HG03060 (cell line): ENCODE measurements around the gene ACOXL.

Experiments
- ATAC-seq: cut with Tn5 transposase; IDR thresholded peaks from one replicate; pipeline ENCODE4 v1.9.1; 2021; ENCODE audit warnings: low read depth, moderate number of reproducible peaks; ENCODE audit not compliant: unreplicated experiment

The ACOXL gene

DNA sequence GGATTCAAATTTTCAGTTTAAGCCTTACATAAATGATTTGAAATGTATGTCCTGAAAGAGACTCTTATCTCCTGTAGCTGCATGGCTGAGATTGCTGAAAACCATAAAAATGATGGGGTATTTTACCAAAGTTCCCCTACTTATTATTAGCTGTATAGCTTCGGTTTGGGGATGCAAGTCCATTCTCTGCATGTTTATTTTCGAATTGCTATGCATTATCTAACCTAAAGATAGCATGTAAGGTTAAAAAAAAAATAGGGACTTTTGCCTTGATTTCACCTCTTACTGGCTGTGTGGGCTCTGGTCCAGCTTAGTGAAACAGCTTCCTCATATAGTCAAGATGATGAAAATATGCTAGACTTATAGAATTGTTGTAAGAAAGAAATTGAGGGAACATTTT lies 14.0 kb upstream of the ACOXL start:
- no peak for ATAC-seq

GRCh38 chr2:110718990-110719389 lies 13.4 kb upstream of the ACOXL start:
- no peak for ATAC-seq

DNA sequence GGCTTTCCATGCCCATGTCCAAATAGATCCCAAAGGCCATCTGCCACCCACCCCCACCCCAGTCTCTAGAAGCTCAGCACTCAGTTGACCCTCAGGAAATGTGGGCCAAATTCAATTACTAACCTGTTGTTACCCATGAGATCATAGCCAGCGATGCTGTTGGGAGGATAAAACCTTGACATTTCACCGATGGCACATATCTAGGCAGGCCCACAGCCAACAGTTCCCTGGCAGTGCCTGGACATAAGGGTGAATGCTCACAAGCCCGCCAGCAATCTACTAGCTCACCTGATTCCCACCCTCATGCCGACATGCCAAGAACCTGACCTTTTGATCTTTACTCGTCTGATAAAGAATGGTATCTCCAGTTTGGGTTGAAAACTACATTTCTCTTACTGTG lies 11.8 kb upstream of the ACOXL start:
- no peak for ATAC-seq

DNA sequence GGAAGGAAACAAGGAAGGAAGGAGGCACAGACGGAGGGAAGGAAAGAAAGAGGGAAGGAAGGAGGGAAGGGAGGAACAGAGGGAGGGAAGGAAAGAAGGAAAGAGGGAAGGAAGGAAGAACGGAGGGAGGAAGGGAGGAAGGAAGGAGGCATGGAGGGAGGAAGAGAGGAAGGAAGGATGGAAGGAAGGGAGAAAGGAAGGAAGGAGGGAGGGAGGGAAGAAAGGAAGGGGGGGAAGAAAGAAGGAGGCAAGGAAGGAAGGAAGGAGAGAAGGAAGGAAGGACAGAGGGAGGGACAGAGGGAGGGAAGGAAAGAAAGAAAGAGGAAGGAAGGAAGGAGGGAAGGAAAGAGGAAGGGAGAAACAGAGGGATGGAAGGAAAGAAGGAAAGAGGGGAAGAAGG lies 7.6 kb upstream of the ACOXL start:
- ATAC-seq = no peak

GRCh38 chr2:110725370-110725769 lies 7.0 kb upstream of the ACOXL start:
- no peak for ATAC-seq

GRCh38 chr2:110725859-110726258 lies 6.5 kb upstream of the ACOXL start:
- ATAC-seq = no peak

DNA sequence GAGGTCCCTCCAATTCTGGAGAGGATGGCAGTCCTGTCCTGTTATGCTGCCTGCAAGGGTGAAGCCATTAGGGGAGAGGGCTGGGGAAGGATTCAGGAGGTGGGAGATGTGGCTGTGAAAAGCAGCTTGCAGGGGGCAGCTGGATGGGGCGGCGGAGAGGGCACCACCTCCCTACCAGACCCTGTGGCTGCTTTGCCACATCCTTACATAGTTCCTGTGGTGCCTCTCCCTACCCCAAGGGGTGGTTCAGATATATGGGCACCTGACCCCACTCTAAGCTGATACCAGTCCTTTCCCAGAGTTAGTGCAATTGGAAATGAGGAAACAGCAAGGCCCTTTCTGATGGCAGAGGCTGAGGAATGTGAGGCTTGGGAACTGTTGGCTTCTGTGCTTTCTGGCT lies 6.1 kb upstream of the ACOXL start:
- no peak for ATAC-seq

DNA sequence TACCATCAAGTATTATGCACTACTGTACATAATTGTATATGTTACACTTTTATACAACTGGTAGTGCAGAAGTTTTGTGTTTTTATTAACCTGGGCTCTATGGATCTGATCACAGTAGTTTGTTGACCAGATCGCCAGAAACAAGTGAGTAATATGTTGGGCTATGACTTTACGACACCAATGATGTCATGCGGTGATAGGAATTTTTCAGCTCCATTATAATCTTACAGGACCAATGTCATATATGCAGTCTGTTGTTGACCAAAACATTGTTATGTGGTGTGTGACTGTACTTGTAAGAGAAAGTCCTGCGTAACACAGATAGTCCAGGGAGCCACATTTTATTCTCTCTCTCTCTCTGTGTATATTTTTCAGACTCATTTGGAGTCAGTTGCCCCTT lies 4.5 kb upstream of the ACOXL start:
- ATAC-seq = no peak

DNA sequence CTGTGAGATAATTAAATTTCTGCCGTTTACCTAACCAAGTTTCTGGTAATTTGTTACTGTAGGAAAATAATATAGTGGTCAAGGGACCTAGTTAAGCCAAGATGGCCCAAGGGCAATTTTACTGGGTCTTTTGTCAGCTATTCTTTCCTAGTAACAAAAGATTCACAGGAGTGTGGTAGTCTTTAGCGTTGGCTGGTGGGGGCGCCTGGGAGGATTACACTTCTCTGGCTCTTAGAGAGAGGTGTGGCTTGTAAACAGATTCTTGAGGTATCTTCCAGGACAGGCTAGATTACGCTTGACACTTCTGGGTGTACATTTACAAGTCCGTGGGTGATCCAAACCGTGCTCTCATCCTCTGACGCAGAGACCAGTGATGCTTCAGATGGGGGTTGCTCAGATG lies 3.3 kb upstream of the ACOXL start:
- ATAC-seq = no peak

DNA sequence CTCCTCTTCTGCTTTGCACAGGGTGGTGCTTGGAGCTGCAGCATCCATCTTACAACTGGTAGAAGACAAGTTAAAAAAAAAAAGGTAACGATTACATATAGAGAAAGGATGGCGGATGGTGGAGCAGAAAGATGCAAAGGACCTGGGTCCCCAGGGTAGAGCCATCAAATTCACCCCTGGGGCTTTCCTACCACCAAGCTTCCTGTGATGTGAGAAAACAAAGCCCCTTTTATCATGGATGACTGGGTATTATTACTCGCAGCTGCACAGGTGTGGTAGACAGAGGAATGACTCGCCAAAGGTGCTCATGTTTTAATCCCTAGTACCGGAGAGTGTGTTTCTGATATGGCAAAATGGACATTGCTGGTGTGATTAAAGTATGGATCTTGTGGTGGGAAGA lies 1.3 kb upstream of the ACOXL start:
- no peak for ATAC-seq

DNA sequence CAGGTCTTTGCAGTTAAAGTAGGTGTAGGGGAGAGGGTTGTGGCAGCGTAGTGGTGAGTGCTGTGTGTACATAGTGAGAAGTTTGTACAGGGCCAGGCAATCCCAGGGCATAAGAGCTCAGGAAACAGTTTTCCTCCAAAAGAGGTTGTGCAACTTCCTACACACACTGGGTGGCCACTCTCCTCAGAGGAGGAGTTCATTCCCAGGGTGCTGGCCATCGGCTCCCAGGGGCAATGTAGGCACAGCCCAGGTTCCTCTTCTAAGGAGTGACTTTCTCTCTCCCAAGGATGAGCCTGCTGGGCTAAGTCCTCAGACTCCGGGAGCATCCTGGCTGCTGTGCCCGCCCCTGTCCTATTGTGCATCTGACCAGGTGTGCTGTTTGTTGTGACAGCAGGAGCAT lies 3.0 kb downstream of the ACOXL start:
- ATAC-seq = no peak

GRCh38 chr2:110737783-110738182 lies 5.4 kb downstream of the ACOXL start:
- no peak for ATAC-seq

DNA sequence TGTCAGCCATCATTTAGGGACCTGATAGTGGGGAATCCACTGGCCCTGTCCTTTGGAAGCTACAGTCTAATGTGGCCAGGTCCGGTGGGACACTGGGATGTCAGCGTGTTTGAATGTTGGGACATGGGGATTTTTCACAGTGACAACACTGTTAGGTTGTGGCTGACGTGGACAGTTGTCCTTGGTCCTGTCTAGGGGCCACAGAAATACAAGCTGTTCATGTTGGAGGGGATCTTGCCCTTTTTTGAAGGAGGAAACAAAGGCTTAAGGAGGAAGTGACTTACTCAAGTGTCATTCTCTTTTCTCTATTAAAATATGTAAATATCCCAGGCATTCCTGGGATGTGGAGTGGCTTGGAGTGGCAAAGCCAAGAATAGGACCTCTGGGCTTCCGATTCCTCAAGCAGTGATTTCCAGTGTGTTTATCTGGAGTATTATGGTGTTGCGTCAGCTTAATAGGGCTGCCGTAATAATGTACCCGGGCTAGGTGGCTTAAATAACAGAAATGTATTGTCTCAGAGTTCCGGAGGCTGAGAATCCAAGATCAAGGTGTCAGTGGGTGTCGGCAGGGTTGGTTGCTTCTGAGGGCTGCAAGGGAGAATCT lies 8.5 kb downstream of the ACOXL start:
- ATAC-seq = no peak

DNA sequence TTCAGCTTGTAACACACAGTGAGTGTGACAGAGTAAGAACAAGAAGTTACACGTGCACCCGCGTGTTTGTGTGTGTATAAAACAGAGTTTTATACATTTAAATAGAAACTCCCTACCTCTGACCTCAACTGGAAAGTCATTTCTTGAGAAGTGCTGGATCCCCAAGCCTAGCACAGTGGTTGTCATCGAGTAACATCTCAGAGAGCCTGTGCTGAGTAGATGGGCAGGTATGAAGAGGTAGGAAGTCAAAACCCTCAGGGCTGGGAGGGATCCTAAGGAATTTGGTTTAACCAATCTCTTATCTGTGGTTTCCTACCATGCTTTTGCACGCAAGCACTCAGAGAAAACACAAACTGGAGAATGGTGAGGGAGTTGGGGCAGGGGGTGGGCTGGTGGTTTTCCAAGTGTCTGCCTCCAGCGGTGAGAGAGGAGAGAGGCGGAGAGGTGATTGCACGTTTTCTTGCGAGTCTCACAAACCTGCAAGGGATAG lies 9.2 kb downstream of the ACOXL start:
- ATAC-seq = no peak

DNA sequence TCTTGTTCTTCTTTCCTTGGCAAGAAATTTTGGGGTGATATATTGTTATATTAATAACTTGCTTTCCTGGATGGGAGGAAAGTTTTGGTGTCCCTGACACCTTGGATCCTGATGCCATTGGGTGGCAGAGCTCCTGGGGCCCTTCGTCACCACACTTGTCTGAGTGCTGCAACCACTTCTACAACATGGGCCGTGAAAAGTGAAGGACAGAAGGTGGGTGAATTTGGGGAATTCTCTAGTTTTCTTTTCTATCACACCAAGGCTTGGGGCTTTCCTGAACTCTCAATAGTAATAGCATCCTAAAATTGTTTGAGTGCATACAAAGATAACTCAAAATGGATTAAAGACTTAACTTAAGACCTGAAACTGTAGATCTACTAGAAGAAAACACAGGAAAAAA lies 10.0 kb downstream of the ACOXL start:
- no peak for ATAC-seq

- ATAC-seq = no peak
These were observed 11.2 kb downstream of the ACOXL start for GRCh38 chr2:110743600-110743999.

DNA sequence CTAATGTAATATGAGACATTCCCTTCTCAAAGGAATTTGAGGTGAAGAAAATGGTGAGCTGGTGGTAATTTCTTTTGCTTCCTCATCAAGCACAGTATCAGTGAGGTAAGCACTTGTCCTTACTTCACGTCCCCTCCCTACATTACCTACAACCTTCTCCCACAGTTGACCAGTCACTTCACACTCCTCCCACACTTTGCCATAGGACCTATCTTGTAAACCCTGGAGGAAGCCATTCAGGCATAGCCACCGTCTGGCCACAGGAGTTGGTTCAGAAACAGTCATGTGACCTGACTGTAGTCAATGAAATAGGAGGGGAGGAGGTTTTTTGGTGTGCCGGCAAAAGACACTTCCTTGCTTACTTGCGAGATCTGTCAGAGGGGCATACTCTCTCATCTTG lies 12.1 kb downstream of the ACOXL start:
- ATAC-seq = no peak

- no peak for ATAC-seq
These were observed 12.7 kb downstream of the ACOXL start for GRCh38 chr2:110745048-110745447.

DNA sequence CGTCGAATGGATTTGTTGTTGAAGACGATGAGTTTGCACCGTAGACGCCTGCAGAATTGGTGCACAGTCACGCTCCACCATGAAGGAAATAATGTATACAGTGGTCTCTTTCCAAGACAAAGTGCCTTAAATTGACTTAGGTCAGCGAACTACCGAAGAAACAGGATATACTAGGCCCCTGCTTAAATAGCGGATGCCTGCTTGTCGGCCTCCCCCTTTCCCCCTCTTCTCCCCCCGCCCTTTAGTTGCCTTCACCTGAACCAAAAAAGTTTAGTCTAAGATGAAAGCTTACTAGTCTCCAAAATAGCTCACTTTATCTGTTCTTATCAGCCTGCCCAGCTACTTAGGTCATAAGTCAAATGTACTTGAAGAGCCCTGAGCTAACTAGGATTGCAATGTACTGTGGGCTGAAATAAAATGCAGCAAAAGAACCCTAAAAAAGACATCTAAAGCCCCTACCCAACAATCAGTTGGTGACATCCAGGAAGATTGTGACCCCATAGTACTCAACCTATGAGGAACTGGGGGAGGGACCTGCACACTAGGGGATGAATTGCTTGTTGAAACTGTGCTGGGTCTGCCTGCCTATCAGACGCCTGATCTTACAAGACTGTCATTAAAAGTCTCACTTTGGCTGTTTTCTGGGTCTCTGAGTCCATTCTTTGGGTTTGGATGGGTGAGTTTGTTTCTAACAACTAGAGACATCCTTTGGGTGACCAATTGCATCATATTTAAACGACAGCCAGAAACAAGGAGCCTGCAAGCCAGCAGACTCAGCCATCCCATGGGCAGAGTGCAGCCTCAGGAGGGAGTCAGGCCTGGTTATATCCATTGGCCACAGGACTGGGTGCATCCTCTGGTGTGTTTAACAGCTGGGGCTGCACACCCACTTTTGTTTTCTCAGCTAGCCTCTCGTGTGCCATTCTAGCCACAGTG lies 14.5 kb downstream of the ACOXL start:
- ATAC-seq = no peak

DNA sequence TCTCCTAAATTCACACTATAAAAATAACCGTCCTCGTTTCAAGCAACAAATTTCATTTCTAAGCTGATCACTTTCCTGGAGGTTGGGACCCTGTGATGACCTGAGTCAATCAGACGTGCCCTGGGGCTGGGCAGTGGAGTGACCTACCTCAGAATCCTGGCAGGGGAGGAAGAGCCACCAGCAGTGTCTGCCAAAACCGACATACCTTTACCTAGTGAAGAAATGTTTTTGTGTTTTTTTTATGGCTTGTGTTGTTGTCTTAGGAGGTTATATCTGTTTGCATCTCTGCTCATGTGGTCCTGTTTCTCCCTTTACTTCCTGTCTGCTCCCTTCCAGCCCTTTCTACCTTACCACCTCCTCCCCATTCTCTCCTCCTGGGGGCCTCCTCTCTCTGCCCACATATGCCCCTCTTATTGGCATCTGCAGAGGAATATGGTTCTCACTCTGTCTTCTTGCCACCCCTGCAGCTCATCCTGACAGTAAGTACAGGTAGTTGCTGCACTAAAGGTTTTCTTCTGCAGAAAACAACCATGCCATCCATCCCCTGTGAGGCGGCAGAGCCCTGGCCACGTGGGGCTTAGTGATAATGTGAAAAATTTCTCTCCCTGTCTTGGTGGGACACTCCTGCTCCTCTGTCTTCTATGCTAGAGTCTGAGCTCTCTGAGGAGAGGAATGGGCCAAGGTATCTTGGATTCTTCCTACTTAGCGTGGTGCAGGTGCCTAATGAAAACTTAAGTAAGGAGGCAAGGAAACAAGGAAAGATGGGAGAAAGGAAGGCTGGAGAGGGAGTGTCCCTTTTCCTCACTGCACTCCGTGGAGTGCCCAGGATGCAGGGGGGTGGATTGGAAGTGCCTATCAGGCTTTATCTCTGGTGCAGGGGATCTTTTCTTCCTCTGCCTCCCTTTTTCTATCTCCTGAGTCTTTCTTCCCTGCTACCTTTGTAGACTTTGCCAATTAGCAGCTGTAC lies 15.4 kb downstream of the ACOXL start:
- ATAC-seq = no peak

- peak; percentile 91 for ATAC-seq
These were observed 16.1 kb downstream of the ACOXL start for GRCh38 chr2:110748489-110748867.
